HG03280 (cell line): ENCODE measurements around the gene CMTM2.
A peak's percentile ranks its signal among the peaks of the same experiment; 100 is the strongest.
"Not testable (repeated sequence)": the region's sequence is repeated elsewhere in the genome, so short reads cannot be mapped to it uniquely, and the experiment has no call there.

Experiments used
- ATAC-seq: cut with Tn5 transposase; IDR thresholded peaks from one replicate; pipeline ENCODE4 v1.9.1; 2021; ENCODE audit warnings: mild to moderate bottlenecking, moderate library complexity; ENCODE audit not compliant: unreplicated experiment

The CMTM2 gene

DNA sequence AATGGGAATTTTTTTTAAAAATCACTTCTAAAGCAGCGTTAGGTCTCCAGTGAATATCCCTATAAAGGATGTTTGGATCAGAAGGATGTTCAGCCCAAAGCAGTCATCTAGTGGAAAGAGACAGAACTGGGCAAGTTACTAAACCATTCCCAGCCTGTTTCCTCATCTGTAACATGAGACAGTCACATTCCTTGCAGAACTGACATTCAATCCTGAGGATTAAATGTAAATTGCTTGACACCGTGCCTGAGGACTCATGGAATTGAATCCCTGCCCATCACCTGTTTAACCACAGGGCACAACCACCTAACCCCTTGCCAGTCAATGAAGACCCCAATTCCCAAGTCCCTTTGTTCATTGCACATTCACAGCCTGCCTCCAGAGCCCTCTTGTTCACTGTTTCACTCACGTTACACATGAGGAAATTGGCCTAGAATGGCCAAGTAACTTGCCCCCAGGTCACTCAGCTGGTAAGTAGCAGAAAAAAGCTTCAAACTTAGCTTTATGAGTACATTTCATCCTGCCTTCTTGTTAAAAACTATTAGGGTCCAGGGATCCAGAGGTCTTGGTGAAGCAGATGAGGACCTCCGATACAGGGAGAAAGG is 1.4 kb downstream of the CMTM2 start:
- no peak for ATAC-seq

DNA sequence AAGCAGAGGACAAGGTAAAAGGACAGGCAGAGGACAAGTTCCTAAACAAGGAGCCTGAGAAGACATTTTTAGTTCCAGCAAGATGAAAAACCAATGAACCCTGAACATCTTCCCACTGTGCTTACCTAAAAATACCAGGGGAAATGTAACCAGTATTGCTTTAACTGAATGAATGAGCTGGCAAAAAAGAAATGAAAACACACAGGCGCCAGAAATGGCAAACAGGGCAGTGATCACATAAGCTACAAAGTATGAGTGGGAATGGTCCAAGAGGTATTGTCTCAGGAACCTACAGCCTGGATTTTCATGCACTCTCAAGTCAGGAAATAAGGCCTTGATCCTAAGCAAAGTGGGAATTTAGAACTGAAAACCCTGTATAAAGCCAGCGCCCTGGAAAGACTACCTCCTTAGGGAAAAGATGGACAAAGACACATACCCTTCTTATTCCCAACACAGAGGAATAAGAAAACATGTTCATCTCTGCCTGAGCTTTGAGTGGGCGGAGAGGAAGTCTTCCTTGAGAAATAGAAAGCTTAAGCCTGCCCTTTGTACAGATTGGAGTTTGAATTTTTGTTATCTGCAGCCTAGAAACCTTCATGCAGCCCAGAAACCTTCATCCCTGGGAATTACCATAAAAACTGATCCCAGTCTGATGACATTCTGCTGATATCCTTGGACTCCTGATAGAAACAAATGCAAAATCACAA is 2.1 kb downstream of the CMTM2 start:
- ATAC-seq: no peak

DNA sequence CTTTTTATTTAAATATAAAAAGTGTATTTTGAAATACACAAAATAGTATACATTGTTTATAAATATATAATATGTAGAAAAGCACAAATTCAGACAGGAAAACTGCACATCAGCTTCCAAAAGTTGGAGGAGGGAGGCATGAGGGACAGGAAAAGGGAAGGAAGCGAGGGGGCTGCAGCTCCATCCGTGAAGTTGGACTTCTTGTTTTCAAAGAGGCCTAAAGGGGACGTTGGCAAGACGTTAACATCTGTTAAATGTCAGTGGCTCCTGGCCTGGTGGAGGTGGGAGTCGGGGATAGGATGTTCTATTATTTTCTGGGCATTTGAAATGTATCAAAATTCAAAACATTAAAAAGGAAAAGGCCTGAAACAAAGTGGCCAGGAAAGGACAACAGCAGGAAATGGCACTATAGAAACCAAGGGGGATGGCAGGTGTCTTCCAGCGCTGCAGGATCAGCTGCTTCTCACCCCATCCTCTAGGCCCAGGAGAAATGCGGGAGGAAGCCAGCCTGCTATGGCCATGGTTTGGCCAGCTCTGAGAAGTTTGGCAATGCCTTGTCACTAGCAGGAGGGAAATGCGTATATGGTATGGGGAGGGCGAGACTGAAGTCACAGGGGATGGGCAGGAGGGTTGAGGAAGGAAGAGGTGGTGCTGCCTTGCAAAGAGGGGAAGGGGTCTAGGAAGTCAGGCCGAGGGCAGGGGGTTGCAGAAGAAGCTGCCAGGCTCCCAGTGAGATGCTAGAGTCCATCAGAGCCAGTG is 6.4 kb downstream of the CMTM2 start:
- no peak for ATAC-seq

DNA sequence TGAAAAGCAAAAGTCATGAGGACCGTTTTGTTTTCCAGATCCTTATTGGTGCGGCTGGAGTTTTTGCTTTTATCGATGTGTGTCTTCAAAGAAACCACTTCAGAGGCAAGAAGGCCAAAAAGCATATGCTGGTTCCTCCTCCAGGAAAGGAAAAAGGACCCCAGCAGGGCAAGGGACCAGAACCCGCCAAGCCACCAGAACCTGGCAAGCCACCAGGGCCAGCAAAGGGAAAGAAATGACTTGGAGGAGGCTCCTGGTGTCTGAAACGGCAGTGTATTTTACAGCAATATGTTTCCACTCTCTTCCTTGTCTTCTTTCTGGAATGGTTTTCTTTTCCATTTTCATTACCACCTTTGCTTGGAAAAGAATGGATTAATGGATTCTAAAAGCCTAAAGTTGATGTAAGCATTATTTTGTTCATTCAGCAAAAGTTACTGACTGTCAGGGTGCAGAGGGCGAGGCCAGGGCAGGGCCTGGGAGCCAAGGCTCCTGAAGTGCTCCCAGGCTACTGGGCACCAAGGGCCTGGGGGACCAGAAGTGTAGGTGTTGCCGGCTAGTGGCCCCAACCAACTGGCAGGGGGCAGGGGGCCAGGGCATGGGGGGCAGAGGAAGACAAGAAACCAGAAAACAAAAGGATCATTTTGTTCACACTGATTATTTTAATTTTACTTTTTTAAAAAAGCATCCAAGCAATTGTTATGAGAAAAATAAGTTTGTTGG is 8.8 kb downstream of the CMTM2 start:
- ATAC-seq: no peak

DNA sequence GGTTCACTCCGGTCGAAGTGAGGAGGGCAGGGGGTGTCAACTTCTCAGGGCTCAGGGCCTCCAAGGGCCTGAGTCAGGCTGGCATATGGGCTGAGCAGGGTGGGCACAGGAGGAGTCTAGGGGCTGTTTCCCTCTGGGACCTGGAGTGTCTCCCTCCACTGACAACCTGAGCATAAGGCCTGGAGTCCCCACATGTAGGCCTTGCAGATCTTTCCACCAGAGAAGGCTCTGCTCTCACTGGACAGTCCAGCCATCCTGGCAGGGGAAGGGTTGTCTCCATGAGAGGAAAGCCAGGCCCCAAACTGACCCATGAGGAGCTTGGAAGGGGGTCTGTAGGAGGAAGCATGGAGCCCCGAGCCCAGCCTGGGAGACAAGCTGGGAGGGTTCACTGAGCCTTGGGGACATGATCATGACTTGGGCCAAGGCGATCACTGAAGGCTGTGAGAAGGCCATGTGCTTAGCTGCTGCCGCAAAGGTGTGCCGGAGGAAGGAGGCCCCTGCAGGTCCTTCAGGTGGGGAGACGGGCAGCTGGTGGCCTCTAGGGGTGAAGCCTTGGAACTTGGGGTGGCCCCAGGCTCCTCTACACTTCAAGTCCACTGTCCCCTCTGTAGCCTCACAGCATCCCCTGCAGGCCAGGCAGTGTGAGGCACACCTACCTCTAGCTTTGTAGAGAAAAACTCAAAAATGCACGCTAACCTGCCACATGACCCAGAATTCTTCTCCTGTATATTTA is 9.9 kb downstream of the CMTM2 start:
- ATAC-seq: peak; percentile 71

DNA sequence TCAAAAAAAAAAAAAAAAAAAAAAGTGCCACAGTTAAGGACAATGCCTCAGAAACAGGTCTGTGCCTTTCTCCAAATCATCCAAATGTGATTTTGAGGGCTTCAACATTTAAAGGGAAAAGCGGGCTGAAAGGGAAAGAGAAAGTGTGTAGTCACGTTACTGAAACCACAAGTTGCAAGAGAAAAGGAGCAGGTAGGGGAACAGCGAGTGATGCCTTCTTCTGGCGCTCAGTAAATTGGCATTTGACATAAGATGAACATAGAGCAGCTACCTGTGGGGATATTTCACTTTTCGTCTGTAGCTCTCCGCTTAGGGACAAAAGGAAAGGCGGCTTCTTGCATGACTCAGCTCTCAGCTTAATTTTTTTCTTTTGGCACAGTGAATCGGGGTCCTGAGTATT is 11.1 kb downstream of the CMTM2 start:
- ATAC-seq: no peak

DNA sequence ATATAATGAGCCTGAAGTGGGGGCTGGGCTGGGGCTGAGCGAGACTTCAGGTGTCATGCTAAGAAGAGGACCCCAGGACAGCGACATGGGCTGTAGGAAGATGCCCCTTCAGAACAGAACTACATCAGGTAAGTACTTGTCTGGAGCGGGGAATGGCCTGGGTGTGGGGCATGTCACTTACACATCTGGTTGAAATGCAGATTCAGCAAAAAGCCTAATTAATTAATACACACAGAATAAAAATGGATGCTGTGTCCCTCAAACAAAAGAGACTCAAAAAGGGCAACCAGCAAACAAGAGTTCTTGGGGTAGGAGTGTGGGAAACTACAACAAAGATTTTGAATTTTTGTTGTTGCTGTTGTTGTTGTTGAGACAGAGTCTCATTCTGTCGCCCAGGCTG is 11.8 kb downstream of the CMTM2 start:
- no peak for ATAC-seq

DNA sequence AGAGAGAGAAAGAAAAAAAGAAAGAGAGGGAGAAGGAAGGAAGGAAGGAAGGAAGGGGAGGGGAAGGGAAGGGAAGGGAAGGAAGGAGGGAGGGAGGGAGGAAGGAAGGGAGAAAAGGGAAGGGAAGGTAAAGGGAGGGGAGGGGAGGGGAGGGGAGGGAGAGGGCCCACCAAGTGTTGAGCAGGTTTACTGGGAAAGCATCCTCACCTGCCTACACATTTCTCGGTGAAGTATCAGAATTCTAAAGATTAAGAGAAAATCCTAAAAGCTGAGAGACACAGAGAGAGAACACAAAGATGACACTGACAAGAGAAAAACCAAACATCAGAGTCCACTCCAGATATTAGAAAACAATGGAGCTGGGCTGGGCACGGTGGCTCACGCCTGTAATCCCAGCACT is 13.0 kb downstream of the CMTM2 start:
- ATAC-seq: no peak

DNA sequence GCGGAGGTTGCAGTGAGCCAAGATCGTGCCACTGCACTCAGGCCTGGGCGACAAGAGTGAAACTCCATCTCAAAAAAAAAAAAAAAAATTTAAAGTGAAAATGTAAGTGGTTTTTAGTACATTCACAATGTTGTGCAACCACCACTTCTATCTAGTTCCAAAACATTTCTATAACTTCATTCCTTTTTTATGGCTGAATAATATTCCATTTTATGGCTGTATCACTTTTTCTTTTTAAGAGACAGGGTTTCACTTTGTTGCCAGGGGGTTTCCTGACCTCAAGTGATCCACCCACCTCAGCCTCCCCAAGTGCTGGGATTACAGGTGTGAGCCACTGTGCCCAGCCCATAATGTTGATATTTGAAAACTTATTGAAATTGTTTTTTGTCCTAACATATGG is 13.6 kb downstream of the CMTM2 start:
- no peak for ATAC-seq

DNA sequence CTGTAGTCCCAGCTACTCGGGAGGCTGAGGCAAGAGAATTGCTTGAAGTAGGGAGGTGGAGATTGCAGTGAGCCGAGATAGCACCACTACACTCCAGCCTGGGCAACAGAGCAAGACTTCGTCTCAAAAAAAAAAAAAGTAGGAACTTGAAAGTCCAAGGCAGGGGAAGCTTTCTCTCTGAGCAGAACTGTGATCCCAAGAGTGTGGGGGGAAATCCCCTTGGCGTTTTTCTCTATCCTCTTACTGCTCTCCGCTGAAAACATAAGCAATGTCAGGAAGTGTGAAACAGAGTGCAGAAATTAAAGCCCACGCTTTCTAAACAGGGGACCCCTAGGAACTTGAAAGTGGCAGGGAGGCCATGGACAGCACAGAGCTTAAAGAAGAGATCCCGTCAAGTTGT is 15.5 kb downstream of the CMTM2 start:
- no peak for ATAC-seq

DNA sequence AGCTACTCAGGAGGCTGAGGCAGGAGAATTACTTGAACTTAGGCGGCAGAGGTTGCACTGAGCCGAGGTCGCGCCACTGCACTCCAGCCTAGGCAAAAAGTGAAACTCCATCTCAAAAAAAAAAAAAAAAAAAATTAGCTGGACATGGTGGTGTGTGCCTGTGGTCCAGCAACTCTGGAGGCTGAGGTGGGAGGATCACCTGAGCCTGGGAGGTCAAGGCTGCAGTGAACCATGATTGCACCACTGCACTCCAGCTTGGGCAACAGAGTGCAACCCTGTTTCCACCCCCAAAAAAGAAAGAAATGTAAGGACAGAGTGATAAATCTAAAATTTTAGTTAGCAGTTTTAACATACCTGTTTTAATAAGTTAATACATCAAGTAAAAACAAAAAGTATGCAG is 17.3 kb downstream of the CMTM2 start:
- ATAC-seq: not testable (repeated sequence)

DNA sequence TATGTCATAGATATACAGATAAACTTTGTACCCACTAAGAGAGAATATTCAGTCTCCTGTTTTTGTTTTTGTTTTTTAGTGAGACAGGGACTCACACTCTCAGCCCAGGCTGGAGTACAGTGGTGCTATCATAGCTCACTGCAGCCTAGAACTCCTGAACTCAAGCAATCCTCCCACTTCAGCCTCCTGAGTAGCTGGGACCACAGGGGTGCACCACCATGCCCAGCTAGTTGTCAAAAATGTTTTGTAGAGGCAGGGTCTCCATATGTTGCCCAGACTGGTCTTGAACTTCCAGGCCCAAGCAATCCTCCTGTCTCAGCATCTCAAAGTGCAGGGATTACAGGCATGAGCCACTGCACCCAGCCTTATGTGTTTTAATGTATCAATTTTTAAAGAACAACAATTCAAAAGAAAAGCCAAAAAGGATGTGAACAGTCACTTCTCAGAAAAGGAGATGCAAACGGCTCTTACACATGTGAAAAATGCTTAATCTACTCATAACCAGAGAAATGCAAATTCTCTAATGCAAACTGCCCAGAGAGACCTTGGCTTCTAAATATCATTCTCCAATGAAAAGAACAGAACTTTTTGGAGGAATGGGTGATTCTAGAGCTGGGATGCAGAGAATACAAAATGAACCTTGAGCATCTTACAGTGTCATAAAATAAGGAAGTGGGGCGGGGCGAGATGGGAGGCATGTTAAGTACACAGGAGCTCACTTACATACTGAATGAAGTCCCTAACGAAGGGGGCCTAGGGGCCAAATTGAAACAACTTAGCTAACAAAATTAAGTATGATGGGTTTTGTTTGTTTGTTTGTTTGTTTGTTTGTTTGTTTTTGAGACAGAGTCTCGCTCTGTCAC is 18.0 kb downstream of the CMTM2 start:
- no peak for ATAC-seq

DNA sequence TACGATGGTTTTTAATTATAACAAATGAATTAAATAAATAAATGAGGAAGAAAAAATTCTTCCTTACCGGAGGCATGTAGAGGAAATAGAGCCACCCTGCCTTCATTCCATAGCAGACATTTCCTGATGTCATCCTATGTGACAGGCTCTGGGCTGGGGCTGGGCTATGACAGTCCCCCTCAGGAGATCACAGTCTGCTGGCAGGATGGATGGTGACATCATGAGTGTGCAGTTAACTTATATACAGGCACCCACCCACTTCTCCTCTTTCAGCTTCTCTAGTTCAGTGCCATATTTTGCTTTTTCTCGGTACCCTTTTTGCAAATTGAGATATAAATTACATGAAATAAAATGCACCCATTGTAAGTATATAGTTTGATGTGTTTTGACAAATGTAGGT is 18.8 kb downstream of the CMTM2 start:
- no peak for ATAC-seq

DNA sequence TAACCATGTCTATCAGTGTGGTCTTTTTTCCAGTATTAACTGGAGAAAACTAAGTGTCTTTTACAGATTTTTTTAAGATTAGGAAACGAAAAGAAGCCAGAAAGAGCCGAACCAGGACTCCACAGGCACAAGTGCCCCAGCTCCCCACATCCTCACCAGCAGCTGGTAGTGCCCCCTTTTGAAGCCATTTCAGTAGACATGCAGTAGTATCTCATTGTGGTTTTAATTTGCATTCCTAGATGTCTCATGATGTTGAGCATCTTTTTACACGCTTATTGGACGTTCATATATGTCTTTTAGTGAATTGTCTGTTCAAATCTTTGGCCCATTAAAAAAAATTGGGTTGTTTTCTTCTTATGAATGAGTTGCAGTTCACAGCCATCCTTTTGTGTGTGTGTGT is 20.5 kb downstream of the CMTM2 start:
- ATAC-seq: no peak

DNA sequence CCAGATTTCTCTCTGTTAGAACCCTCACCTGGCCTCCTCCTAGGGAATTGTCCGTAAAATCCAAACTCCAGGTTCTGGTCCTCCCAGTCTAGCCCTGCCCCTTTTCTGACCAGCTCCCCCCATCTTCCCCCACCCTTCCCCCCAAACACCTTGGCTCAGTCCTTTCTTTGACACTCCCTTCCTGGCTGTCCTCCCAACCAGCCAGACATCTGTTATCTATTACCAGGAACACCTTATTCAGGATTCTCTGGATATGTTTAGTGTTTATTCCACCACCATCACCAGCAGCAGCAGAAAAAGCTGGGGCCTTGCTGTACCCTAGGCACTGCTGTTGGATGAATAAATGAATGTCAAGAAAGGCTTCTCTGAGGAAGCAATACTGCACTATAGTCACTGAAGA is 21.2 kb downstream of the CMTM2 start:
- ATAC-seq: no peak

DNA sequence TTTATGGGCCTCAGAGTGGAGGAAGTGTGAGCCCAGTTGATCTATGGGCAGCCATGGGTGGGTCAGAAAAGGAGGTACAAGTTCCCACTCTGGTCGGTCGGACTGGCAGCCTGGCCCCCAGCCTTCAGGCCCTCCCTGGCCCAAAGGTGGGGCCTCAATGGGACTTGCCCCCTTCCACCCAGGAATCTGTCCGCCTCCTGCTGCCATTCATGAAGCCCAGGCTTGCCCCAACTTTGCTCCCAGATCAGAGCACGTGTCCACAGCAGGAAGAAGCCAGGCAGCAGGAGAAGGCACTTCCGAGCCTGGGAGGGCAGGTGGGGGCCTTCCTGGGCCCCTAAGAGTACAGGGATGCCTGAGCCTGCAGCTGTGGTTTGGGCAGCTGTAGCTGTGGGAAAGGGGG is 22.2 kb downstream of the CMTM2 start:
- ATAC-seq: no peak

DNA sequence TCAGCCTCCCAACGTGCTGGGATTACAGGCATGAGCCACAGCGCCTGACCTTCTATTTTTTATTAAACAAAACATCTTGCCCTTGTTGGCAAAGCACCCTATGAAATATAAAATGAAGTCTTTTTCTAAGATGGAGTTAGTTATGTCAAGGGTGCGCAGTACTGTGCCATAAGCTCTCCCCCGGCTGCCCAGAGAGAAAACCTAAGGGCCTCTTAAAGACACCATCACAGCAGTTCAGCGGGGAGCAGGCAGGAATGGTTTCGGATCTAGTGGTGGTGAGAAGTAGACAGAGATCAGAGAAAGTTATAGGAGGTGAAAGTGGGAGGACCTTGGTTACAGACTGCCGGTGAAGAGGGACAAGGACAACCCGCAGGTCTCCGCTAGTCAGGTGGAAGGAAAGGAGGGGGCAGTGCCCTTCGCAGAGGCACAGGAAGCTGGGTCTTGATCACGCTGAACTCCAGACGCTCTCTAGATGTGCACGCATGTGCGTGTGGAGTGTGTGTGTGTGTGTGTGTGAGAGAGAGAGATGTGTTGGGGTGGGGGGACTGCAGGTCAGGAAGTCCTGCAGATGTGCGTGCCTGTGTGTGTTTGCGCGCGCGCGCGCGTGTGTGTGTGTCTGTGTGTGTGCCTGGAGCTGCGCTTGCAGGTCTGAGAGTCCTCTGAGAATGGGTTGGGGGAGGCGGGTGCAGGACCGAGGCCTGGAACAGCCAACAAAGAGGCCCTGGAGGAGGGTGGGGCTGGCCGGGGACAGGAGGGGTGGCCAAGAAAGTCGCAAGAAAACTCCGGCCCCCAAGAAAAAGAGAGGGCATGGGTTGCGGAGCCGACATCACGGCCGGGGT is 24.5 kb downstream of the CMTM2 start:
- no peak for ATAC-seq

DNA sequence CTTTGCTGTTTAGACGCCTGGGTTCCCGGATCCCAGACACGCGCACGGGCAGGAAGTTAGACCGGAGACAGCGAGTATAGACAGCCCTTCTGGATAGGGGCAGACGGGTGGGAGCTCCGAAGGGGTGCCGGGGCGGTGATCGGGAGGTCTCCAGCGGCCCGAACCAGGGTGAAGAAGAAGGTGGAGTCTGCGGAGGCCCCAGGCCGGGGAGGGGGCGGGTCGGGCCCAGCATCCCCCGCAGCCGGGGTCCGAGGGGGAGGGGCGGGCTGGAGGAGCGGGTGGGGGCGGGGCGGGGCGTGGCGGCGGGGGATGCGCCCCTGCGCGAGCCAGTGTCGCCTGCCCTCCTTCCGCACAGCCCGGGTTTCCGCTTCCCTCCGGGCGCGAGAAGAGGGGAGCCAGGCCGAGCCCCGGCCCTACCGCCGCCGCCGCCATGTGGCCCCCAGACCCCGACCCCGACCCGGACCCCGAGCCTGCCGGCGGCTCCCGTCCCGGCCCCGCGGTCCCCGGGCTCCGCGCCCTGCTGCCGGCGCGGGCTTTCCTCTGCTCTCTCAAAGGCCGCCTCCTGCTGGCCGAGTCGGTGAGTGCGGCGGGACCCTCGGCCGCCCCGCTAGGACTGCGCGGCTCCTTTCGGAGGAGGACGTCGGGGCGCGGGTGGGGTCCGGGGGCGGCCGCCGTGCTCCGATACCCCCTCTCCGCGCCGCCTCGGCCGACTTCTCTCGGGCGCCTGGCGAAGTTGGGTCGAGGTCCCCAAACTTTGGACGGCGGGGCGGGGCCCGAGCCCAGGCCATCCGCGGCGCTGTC is 25.3 kb downstream of the CMTM2 start, which contains the start of gene CMTM3:
TSS of gene CMTM3 (plus strand) at position 329 of the 801 bp plus-strand sequence. CDS start at position 431, 102 bp downstream.
- peak; percentile 54 for ATAC-seq
